Spleen (tissue), 7 donors: Measurements from ENCODE around the gene VCL.

Source experiments
- CTCF ChIP-seq, 11 experiments: fragments of 200-600 bp in 7 of 11; fragments of 450-650 bp in 4 of 11; sonication (generic) in 4 of 11; IDR thresholded peaks in 8 of 11; conservative IDR thresholded peaks in 3 of 11; 1 replicate in 7 of 11; 2 replicates in 4 of 11; pipeline versions ENCODE4 v1.4.0 to v1.8.0; 2016 to 2021; ENCODE audit warnings: antibody characterized with exemption in 11 of 11, inconsistent platforms in 4 of 11, mild to moderate bottlenecking in 1 of 11
- POLR2A ChIP-seq, 3 donors: fragments of 450-650 bp; IDR thresholded peaks; one replicate each; pipeline ENCODE4 v1.5.1; 2017; ENCODE audit warnings: antibody characterized with exemption in 3 of 3, mild to moderate bottlenecking in 1 of 3
- POLR2AphosphoS5 ChIP-seq, 3 donors: sonication (generic); formaldehyde crosslinking; IDR thresholded peaks; one replicate each; pipeline ENCODE4 v1.5.1; 2017; ENCODE audit warnings: antibody characterized with exemption in 3 of 3
- donor health status: DM: no; HTN: no; CAD: no; lungs with moderate emphysema.
- donor health status: DM: no; HTN: no; CAD: no.
- donor health status: DM: no; HTN: no; CAD: no.

- TF ChIP-seq CTCF (IDR thresholded peaks at IDR 0.05 in 8 of 11, conservative IDR thresholded peaks at IDR 0.05 in 3 of 11) (no peak), POLR2A (IDR thresholded peaks at IDR 0.05) (no peak), POLR2AphosphoS5 (IDR thresholded peaks at IDR 0.05) (no peak)
Measured at GRCh38 chr10:73967022-73967429, 30.9 kb upstream of the VCL start.
